COR-L47 (cell line): ENCODE data around the gene CYSRT1.
A peak's percentile ranks its signal among the peaks of the same experiment; 100 is the strongest.

Experiments
- DNase-seq: peaks from one replicate; lab custom pipeline; 2025; lab: John Stamatoyannopoulos, UW

CYSRT1 gene

GRCh38 chr9:137227054-137227852 lies 2.3 kb downstream of the CYSRT1 start, which contains the start of gene RNF224:
Gene RNF224, plus strand, starts transcription at chr9:137227502. Its CDS starts 834 bp downstream, at chr9:137228336.
- peak; percentile 75 for DNase-seq

DNA sequence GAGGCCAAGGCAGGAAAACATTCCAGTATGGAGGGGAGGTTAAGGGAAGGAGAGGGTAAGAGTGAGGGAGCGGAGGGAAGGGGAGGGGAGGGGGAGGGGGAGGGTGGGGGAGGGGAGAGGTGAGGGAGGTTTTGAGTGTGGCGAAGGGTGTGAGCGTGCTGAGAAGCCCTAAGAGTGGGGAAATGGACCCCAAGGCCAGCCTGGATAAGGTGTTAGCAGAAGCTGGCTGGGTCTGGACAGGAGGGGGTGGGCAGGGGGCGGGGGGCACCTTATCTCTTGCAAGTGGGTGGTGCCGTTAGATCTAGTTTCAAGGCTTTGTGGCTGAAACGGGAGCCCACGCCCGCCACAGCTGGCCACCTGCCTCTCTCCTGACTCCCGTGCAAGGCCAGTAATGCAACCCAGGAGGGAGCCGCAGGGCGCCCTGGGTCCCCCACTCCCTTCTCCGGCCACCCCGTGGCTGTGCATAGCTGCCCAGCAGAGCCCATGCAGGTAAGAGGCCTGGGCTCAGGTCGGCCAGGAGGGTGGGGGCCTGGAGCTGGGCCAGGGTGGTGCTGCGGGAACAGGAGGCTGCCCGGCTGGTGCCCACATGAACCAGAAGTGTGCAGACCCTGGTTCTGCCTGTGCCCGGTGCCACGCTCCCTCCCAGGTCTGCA lies 3.0 kb downstream of the CYSRT1 start:
- DNase-seq = no peak

DNA sequence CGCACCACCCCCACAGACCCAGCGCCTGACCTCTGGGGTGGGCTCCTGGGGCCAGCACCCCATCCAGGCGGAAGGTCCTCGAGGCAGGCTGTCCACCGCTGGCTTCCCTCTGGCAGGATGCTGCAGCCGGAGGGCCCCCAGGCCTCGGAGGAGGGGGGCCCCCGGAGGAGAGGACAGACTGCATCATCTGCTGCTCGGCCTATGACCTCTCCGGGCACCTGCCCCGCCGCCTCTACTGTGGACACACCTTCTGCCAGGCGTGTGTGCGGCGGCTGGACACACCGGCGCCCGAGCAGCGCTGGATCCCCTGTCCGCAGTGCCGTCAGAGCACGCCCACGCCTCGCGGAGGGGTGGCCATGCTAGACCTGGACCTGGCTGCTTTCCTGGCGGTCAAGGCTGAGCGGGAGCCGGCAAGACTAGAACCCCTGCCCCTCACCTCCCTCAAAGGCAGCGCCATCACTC lies 3.6 kb downstream of the CYSRT1 start:
- no peak for DNase-seq

DNA sequence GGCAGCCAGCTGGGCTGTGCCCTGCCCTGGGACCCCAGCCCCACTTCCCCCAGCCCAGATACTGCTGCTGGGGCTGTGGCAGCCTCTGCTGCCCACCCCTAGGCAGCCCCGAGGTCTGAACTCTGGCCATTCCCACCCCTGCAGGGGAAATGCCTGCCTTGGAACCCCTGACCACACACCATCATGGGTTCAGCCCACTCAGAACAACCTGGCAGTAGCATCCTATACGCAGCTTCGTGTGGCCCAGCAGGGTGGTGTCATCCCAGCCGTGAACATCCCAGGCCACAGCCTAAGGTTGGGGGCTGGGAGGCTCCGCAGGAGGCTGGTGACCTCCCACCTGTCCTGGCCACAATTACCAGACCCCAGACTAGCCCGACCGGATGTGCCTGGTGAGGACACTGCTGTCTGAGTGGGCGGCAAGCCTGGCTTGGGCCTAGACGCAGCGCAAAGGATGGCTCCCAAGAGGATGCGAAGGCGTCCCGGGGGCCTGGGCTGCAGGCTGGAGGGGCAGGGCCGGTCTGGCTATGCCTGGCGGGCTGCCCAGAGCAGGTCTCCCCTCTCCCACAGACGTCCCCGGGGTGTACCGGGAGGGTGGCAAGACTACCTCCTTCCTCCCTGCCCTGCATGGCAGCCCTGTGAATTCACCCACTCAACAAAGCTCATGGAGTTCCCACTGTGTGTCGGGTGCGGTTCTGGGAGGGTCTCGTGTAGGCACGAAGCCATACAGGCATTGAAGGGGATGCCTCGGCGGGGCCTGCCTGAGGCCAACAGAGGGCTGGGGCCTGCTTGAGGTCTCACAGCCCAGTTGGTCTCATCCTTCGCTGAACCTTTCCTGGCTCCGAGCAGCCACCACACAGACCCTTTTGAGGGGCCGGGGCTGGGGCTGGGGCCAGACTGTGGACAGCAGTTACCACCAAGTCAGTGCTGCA lies 4.3 kb downstream of the CYSRT1 start:
- DNase-seq = no peak

DNA sequence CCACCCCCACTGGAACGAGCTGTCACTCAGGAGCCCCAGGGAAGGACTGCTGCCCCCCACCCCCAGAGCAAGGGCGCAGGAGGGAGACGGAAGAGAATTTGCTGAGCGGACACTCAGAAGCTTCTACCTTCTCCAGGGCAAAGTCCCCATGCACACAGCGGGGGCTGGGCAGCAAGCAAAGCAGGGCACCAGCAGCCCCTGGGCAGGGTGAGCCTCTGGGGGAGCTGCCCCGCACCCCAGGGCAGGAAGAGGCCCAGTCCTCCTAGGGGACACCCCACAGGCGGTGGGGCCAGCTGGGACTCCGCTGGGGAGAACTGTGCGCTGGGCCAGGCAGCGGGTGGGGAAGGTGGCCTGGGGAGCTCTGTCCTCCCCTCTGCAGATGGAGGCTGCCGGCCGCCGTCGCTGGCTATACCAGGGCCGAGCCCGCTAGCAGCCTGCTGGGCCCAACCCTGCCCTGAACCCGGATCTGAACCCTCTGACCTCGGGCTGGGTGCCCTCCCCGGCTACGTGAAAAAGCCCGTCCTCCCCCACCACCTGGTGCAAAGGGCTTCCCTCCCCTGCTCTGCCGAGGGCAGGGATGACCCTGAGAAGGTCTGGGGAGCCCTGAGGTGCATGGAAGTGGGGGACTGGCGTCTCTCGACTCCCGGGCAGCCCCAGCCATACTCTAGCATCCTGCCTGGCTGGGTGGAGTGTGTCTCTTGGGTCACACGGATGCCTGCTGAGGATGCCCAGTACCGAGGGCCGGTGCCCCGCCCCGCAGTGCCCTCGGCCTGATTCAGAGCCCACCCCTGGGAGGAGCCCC lies 5.1 kb downstream of the CYSRT1 start:
- no peak for DNase-seq

DNA sequence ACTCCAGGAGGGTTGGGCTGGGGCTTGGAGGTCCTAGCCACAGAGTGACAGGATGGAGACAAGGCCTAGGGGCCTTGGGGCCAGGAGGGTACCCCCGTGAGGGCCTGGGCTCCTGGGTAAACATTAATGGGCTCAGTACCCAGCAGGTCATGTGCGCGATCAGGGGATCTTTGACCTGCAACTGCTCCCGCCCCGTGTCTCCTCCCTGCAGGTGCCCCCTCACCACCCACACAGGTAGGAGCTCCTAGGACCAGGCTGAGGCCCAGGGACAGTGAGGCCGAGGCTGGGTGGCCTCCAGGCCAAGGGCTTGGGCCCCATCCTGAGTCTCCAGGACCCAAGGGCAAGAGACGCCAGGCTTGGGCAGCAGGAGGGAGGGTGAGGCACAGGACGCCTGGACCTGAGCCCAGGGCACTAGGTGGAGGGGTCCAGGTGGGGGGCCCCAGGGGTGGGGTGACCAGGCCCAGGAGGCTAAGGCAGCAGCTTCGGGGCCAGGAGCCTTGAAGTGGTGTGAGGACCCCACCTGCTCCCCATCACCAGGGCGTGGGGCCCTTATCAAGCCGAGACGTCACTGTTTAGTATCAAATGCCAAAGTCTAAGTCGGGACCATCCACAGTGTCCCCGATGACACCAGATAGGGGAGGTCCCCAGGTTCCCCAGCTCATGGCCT lies 5.9 kb downstream of the CYSRT1 start, which contains the start of gene SLC34A3:
Gene SLC34A3 (plus strand): TSS at position 197 of the 667 bp plus-strand sequence. CDS start 802 bp downstream, outside the sequence.
- DNase-seq = no peak

- DNase-seq = no peak
These were observed 6.5 kb downstream of the CYSRT1 start for GRCh38 chr9:137231372-137232039.

DNA sequence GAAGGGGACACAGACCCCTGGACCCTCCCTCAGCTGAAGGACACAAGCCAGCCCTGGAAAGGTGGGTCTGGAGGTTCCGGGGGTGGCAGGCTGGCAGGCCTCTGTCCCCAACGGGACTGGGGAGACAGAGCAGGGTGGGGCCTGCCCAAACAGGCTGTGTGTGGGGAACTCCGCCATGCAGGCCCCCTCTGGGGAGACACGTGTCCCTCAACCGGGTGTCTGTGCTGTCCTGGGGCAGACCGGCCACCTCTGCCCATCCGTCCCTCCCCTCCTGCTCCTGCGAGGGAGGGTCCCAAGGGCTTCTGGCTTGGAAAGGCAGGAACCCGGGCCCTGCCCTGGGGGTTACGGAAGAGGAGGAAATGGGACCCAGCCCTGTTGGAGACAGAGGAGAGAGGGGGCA lies 7.1 kb downstream of the CYSRT1 start:
- DNase-seq = no peak

DNA sequence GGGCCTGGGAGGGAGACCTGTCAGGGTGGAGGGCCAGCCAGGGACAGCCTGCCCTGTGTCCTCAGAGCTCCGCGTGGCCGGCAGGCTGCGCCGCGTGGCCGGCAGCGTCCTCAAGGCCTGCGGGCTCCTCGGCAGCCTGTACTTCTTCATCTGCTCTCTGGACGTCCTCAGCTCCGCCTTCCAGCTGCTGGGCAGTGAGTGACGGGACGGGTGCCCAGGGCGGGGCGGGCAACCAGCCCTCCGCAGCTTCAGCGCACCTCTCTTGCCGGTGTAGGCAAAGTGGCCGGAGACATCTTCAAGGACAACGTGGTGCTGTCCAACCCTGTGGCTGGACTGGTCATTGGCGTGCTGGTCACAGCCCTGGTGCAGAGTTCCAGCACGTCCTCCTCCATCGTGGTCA lies 7.5 kb downstream of the CYSRT1 start:
- DNase-seq = no peak

DNA sequence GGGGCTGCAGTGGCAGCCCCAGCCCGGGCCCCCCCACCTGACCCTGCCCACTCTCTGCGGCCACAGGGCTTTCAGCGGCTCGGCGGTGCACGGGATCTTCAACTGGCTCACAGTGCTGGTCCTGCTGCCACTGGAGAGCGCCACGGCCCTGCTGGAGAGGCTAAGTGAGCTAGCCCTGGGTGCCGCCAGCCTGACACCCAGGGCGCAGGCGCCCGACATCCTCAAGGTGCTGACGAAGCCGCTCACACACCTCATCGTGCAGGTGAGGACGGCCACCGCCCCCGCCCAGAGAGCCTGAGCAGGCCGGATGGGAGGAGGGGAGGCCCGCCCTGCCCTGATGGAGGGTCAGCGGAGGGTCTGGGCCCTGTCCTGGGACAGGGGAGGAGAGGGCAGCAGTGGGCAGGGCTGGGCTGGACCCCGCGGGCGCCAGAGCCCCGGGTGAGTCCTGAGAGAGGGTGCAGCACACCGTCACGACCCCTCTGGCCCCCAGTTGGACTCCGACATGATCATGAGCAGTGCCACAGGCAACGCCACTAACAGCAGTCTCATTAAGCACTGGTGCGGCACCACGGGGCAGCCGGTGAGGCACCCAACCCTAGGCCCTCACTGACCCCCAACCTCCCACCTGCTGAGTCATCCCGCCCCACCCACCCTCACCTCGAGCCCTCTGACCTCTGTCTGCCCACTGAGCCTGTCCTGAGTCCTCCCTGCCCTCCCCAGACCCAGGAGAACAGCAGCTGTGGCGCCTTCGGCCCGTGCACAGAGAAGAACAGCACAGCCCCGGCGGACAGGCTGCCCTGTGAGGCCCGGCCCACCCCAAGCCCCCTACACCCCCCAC lies 8.4 kb downstream of the CYSRT1 start:
- no peak for DNase-seq

GRCh38 chr9:137234055-137234697 lies 9.2 kb downstream of the CYSRT1 start:
- DNase-seq = no peak

DNA sequence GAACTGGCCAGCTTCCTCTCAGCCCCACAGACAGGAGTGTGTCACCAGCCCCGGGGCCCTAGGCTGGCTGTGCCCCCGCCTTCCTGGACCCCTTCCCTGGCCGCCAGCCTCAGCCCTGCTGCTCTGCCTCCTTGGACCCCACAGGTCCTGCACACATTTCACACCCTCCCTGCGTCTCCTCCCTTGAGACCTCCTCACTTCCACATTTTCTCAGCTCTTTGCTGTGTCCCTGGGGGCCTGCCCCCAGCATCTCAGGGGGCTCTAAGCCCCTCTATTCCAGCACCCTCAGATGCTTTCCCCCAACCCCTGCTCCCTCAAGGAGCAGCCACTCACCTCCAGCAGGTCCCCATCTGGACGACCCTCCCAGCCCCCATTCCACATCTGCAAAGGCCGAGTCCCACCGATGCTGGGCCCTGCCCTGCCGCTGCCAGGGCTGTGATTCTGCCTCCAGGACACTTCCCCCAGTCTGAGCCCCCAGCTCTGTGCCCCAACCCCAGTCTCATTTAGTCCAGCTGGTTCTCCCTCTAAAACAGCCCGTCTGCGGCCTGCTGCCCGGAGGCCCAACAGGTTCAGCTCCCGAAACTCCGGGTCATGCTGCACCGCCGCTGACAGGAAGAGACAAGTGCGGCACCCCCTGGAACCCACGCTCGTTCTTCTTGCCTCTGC lies 9.9 kb downstream of the CYSRT1 start:
- no peak for DNase-seq

DNA sequence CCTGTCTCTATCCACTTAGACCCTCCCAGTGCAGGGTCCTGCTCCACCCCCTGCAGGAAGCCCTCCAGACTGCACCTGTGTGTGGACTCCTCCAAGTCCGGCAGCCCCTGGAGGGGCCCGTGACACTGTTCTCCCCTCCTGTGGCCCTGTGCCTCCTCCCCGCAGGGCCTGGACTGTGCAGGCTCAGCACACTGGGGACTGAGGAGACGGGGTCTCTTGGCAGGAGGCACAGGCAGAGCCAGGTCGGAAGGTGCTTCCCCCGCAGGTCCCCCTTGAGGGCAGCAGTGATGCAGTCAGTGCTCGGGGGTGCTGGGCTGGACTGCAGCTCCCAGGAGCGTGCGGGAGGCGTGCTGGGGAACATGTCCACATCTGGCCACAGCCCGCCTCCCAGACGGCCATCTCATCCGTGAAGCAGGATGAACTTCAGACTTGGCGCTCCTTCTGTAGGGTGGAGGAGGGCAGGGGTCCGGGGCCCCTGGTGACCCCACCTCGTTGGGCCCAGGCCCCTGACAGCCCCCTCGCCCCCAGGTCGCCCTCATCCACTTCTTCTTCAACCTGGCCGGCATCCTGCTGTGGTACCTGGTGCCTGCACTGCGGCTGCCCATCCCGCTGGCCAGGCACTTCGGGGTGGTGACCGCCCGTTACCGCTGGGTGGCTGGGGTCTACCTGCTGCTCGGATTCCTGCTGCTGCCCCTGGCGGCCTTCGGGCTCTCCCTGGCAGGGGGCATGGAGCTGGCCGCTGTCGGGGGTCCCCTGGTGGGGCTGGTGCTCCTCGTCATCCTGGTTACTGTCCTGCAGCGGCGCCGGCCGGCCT lies 10.7 kb downstream of the CYSRT1 start:
- no peak for DNase-seq

GRCh38 chr9:137236238-137236935 lies 11.4 kb downstream of the CYSRT1 start:
- peak; percentile 91 for DNase-seq

DNA sequence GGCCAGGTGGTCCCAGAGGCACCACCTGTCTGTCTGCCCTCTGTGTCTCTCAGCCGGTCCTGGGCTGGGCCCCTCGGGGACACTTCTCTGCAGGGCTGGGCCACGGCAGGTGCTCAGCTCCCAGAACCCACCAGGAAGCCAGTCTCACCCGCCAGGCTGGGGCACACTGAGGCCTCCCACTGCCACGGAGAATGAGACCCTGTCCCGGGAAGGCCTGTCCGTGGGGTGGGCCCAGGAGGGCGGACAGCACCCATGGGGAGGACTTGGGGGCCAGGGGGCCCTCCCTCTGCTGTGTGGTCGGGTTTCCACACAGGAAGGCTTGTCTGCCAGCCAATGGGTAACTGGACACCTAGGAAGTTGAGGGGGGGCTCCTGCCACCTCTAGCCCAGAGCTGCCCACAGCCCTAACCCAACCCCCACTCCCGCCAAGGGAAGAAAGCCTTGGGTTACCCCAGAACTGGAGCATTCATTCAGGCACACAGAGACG lies 12.0 kb downstream of the CYSRT1 start:
- no peak for DNase-seq
